K562 (cell line): ENCODE measurements around the gene PCDHGB1. TPM values are rescaled to one million over a fixed set of nuclear protein-coding genes. Genes with fewer than 3 reads are reported as not detected.

Experiments used
- ATAC-seq: fragments of 200-7000 bp; cut with Tn5 transposase; 3 replicates; pipeline ENCODE4 v1.9.1; 2020; ENCODE audit warnings: moderate library complexity
- BruUV-seq: library from RNA; stranded (reverse); fragments of 400-500 nt; replicated peaks from 2 replicates; lab custom pipeline; 2021; lab: Mats Ljungman, UMichigan
- CTCF ChIA-PET: fragments of 300-600 bp; formaldehyde crosslinking; extraction: SDS; loops from one replicate; lab custom pipeline; 2021; ENCODE audit warnings: low intra/inter-chr PET ratio; lab: Yijun Ruan, JAX
- POLR2A ChIA-PET: fragments of 300-600, 350-650 bp; sonication (Branson Sonifier 250); formaldehyde crosslinking; extraction: SDS; loops from one replicate; lab custom pipeline; 2021; ENCODE audit warnings: antibody characterized with exemption, inconsistent platforms; lab: Yijun Ruan, JAX
- DNase-seq, 4 experiments: peaks; one replicate each; pipeline versions ENCODE4 v3.0.0 to v3.0.0-alpha.2; 2011 to 2018; ENCODE audit warnings: low spot score in 3 of 4, mixed read lengths in 3 of 4; ENCODE audit errors: extremely low read depth in 1 of 4
- FAIRE-seq: peaks from 2 replicates; lab custom pipeline; 2011; peaks lifted over from hg19 to GRCh38; lab: Jason Lieb, UNC
- H2AFZ ChIP-seq: 2 replicates; pipeline ENCODE4 v1.6.0; 2011; ENCODE audit warnings: low read depth, low read length, control low read depth, inconsistent platforms
- H3K27ac ChIP-seq: fragments of 200-600 bp; 3 replicates; pipeline ENCODE4 v1.8.0; 2011; ENCODE audit warnings: low read depth, mild to moderate bottlenecking, control low read depth, inconsistent platforms, low read length, moderate library complexity, mixed read lengths; ENCODE audit errors: extremely low read depth
- H3K27me3 ChIP-seq, 2 experiments: fragments of 300-600 bp in 1 of 2; 2 replicates in 1 of 2; 3 replicates in 1 of 2; pipeline versions ENCODE4 v1.6.0 to v1.8.0; 2011; ENCODE audit warnings: inconsistent platforms in 2 of 2, low read length in 2 of 2, mild to moderate bottlenecking in 1 of 2, mixed read lengths in 1 of 2, moderate library complexity in 1 of 2; ENCODE audit not compliant: control insufficient read depth in 2 of 2, insufficient read depth in 2 of 2
- H3K36me3 ChIP-seq: fragments of 300-600 bp; 3 replicates; pipeline ENCODE4 v1.8.0; 2011; ENCODE audit warnings: mild to moderate bottlenecking, low read length, inconsistent platforms; ENCODE audit not compliant: control insufficient read depth, insufficient read depth
- H3K4me1 ChIP-seq, 2 experiments: fragments of 200-600 bp in 1 of 2; replicated peaks in 1 of 2; 2 replicates in 1 of 2; 3 replicates in 1 of 2; pipeline versions ENCODE4 v1.5.1 to v1.8.0; 2011; ENCODE audit warnings: inconsistent platforms in 2 of 2, low read length in 2 of 2, mild to moderate bottlenecking in 1 of 2, mixed read lengths in 1 of 2, moderate library complexity in 1 of 2; ENCODE audit not compliant: control insufficient read depth in 2 of 2, insufficient read depth in 2 of 2
- H3K4me2 ChIP-seq: 2 replicates; pipeline ENCODE4 v1.6.1; 2011; ENCODE audit warnings: low read length, control low read depth, inconsistent platforms, mixed read lengths; ENCODE audit not compliant: insufficient read depth
- H3K4me3 ChIP-seq: fragments of 200-600 bp; sonication (generic), shearing (Covaris generic); 2 replicates; pipeline ENCODE4 v1.5.1; 2016; ENCODE audit warnings: control low read depth, inconsistent platforms
- H3K79me2 ChIP-seq: fragments of 200-600 bp; 3 replicates; pipeline ENCODE4 v1.8.0; 2011; ENCODE audit warnings: low read length, inconsistent platforms; ENCODE audit not compliant: control insufficient read depth, insufficient read depth
- H3K9ac ChIP-seq, 2 experiments: 2 replicates each; pipeline versions ENCODE4 v1.6.0 to v1.6.1; 2011; ENCODE audit warnings: low read depth in 2 of 2, low read length in 2 of 2, control low read depth in 1 of 2, inconsistent platforms in 1 of 2, mild to moderate bottlenecking in 1 of 2, mixed read lengths in 1 of 2; ENCODE audit not compliant: insufficient read depth in 1 of 2
- H3K9me1 ChIP-seq: one replicate; pipeline ENCODE4 v1.6.0; 2011; ENCODE audit warnings: inconsistent platforms, mild to moderate bottlenecking, low read length, moderate library complexity; ENCODE audit not compliant: control insufficient read depth, insufficient read depth
- H3K9me3 ChIP-seq: replicated peaks from 2 replicates; pipeline ENCODE4 v1.5.1; 2011; ENCODE audit warnings: low read depth, low read length, inconsistent platforms; ENCODE audit not compliant: control insufficient read depth, insufficient read depth
- H4K20me1 ChIP-seq: replicated peaks from 2 replicates; pipeline ENCODE4 v1.6.1; 2011; ENCODE audit warnings: low read length, inconsistent platforms, mixed read lengths; ENCODE audit not compliant: control insufficient read depth, insufficient read depth
- BRCA1 ChIP-seq, 2 experiments: fragments of 450-650 bp in 1 of 2; sonication (generic) in 1 of 2; formaldehyde crosslinking in 1 of 2; IDR thresholded peaks; 2 replicates each; pipeline versions ENCODE4 v1.5.0 to v1.6.1; 2017 to 2020; ENCODE audit warnings: mild to moderate bottlenecking in 1 of 2, missing genetic modification reagents in 1 of 2
- BRD4 ChIP-seq: fragments of 200-600 bp; sonication (generic); IDR thresholded peaks from 2 replicates; pipeline ENCODE4 v1.6.1; 2017; ENCODE audit warnings: inconsistent platforms
- EP300 ChIP-seq: IDR thresholded peaks from 2 replicates; pipeline ENCODE4 v1.6.1; 2012; ENCODE audit warnings: low read length, improper control_type of control experiment
- FOXA3 ChIP-seq, 2 experiments: fragments of 450-650 bp in 1 of 2; sonication (generic) in 1 of 2; formaldehyde crosslinking; IDR thresholded peaks in 1 of 2; conservative IDR thresholded peaks in 1 of 2; 2 replicates each; pipeline versions ENCODE4 v1.4.0 to v1.8.0; 2020 to 2022; ENCODE audit warnings: mild to moderate bottlenecking in 2 of 2, missing genetic modification reagents in 1 of 2
- HNRNPLL ChIP-seq: fragments of 200-400 bp; formaldehyde crosslinking; IDR thresholded peaks from 2 replicates; pipeline ENCODE4 v1.6.1; 2017; ENCODE audit warnings: low read length, low read depth, mild to moderate bottlenecking; ENCODE audit not compliant: poor library complexity, severe bottlenecking
- HSF4 ChIP-seq: fragments of 250-450 bp; sonication (Bioruptor Pico); IDR thresholded peaks from 2 replicates; pipeline ENCODE4 v2.1.2; 2022; ENCODE audit warnings: mild to moderate bottlenecking, moderate library complexity, borderline replicate concordance
- MIER1 ChIP-seq: fragments of 450-650 bp; IDR thresholded peaks from 2 replicates; pipeline ENCODE4 v1.6.1; 2016; ENCODE audit warnings: antibody characterized with exemption, mild to moderate bottlenecking, low read depth
- NFATC3 ChIP-seq: fragments of 450-650 bp; IDR thresholded peaks from 2 replicates; pipeline ENCODE4 v1.6.1; 2017; ENCODE audit warnings: mild to moderate bottlenecking
- PHF8 ChIP-seq: fragments of 200-600 bp; sonication (generic); IDR thresholded peaks from 2 replicates; pipeline ENCODE4 v1.6.1; 2012; ENCODE audit warnings: mixed run types, mild to moderate bottlenecking, inconsistent platforms, low read length, moderate library complexity, borderline replicate concordance
- POLR2AphosphoS5 ChIP-seq: IDR thresholded peaks from 2 replicates; pipeline ENCODE4 v1.6.1; 2011; ENCODE audit warnings: mild to moderate bottlenecking, low read depth, low read length, moderate library complexity; ENCODE audit not compliant: control insufficient read depth, insufficient read depth
- POLR2B ChIP-seq: fragments of 450-650 bp; IDR thresholded peaks from 2 replicates; pipeline ENCODE4 v1.6.1; 2018; ENCODE audit warnings: low read depth; ENCODE audit not compliant: partially characterized antibody
- SMARCA4 ChIP-seq: fragments of 450-650 bp; IDR thresholded peaks from 2 replicates; pipeline ENCODE4 v1.6.1; 2016
- TOE1 ChIP-seq, 2 experiments: fragments of 450-650 bp in 1 of 2; sonication (generic) in 1 of 2; formaldehyde crosslinking in 1 of 2; IDR thresholded peaks; 2 replicates each; pipeline versions ENCODE4 v1.7.1 to v1.8.0; 2016 to 2022; ENCODE audit warnings: borderline replicate concordance in 2 of 2, mild to moderate bottlenecking in 2 of 2, antibody characterized with exemption in 1 of 2, inconsistent platforms in 1 of 2, low read depth in 1 of 2, missing genetic modification reagents in 1 of 2, moderate library complexity in 1 of 2
- ZFP1 ChIP-seq: fragments of 450-650 bp; formaldehyde crosslinking; IDR thresholded peaks from 2 replicates; pipeline ENCODE4 v1.4.0; 2020; ENCODE audit warnings: mild to moderate bottlenecking, mixed read lengths
- ZNF316 ChIP-seq: fragments of 450-650 bp; IDR thresholded peaks from 2 replicates; pipeline ENCODE4 v1.6.1; 2016
- ZNF324 ChIP-seq: fragments of 250-450 bp; sonication (Bioruptor Pico); IDR thresholded peaks from 2 replicates; pipeline ENCODE4 v1.4.0; 2020; ENCODE audit warnings: mild to moderate bottlenecking
- ZNF561 ChIP-seq: fragments of 450-650 bp; formaldehyde crosslinking; conservative IDR thresholded peaks from 2 replicates; pipeline ENCODE4 v1.4.0; 2020; ENCODE audit warnings: mild to moderate bottlenecking, moderate library complexity
- WGBS: fragments of 100-300 bp; shearing (Covaris generic); methylation state at CpG from one replicate; pipeline ENCODE4 v1.1.6; 2016; ENCODE audit warnings: low coverage, mixed read lengths; ENCODE audit not compliant: insufficient coverage; ENCODE audit errors: missing lambda C conversion rate; 5-methylcytosine and 5-hydroxymethylcytosine counted together
- in situ Hi-C: fragments of 300-500 bp; cut with MboI; formaldehyde crosslinking; loops from 4 replicates; pipeline ENCODE4 v1.15.0; 2018; ENCODE audit warnings: inconsistent platforms, mixed read lengths
- intact Hi-C: fragments of 100-400 bp; cut with micrococcal nuclease; formaldehyde crosslinking; loops from 2 replicates; pipeline ENCODE4 v1.14.2; 2022
- polyA plus RNA-seq, 8 experiments: library from polyadenylated mRNA; depleted of rRNA in 4 of 8; stranded (reverse) in 5 of 8; unstranded in 3 of 8; fragments of >200 nt; fragmentation: Nextera tagmentation in 2 of 8; fragmentation: Illumina TruSeq in 1 of 8; extraction: Ambion mirVana in 2 of 8; extraction: Trizol in 1 of 8; gene quantifications; 2 replicates each; pipeline versions ENCODE4 v1.2.1 to v1.2.3, GENCODE V29; 2011 to 2014; ENCODE audit warnings: inconsistent platforms in 1 of 8, missing spikeins in 1 of 8
- total RNA-seq, 7 experiments: library from RNA; depleted of rRNA in 6 of 7; stranded (reverse); fragments of >200 nt in 6 of 7; fragmentation: Illumina TruSeq in 2 of 7; extraction: Trizol in 2 of 7; gene quantifications; 2 replicates each; pipeline versions ENCODE4 v1.2.1 to v1.2.3, GENCODE V29; 2011 to 2021; ENCODE audit warnings: low replicate concordance in 1 of 7
- TF ChIP-seq, protein P1 (sequence below): IDR thresholded peaks from 3 replicates; pipeline ENCODE4 v1.6.1; 2011; ENCODE audit warnings: borderline replicate concordance, mild to moderate bottlenecking; ENCODE audit not compliant: insufficient read length, insufficient read depth

PCDHGB1 gene
- total and polyA plus RNA-seq, 9 of the 15 experiments (the other 6 are each of a cell fraction or from before 2014, with no cell fraction given): 0.06 to 0.20 (median 0.07) TPM; not detected in 2

DNA sequence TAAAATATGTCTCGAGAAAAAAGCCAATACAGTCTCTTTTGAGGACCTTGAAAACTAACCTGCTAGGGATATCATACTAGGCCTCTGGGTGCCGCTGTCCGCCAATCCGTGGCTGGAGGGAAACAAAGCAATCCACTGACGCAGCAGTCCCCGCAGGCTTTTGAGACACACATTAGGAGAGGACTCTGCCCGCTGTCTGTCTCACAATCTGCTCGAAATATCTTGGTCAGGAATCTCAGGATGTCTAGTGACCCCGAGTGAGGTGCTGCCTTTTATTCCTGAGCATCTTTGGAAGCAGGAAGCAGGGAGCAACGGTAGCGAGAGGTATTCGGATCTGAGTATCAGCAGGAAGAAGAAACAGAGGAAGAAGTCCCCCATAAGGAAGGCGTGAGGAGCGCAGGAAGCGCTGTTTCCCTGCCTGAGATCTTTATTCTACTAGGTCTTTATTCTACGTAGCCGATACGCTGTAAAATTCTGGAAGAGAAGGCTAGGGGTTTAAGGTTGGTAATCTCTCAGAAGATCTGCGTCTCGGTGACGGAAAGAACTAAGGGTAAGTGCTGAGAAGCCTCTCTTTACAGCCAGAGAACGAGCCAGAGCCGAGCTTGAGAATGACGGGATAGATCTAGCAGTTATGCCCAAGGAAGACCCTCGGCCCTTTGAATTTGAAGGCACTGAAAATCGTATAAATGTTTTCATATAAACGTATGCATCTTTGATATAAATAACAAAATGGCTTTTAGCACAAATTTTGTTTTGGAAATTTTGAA lies 23.6 kb upstream of the PCDHGB1 start:
- ChIA-PET POLR2A (interaction anchor here (0.9 kb wide), 1 partner anchor 267 kb away, joined by 3 read pairs; no protein-coding TSS in a partner anchor), CTCF (interaction anchor here (0.7 to 1.9 kb wide), 7 partner anchors 186 to 239 kb away, joined by 3 to 9 read pairs (median 6); no protein-coding TSS in a partner anchor)
- H3K9ac ChIP-seq: peak overlapping the region; percentile 74 to 93; a peak in 3 of 4 replicates
- 2% methylated on average over 27 of the region's 27 CpGs for WGBS
- peak overlapping the region; percentile 94 for H3K4me2 ChIP-seq
- H3K9me3 ChIP-seq: 0 out of 2 replicates have a peak, but pooled peaks cover 2% of the 10 kb centered on the region
- intact Hi-C loops (loop anchor here (5.0 to 10.0 kb wide), 2 partner anchors 46 to 111 kb away; partner anchors contain the start of genes PCDHB13, PCDHGA6 and PCDHGB3), in situ Hi-C loops (no loop called here)
- H3K4me1 ChIP-seq: no peaks in the 10 kb centered on the region; a peak in 1 of 5 replicates
- no peaks in the 10 kb centered on the region for H3K79me2 ChIP-seq
- peak; percentile 63 to 86 (median 74) for DNase-seq
- peak overlapping the region; percentile 64; the same call in 2 of the 3 replicates for H3K27ac ChIP-seq
- peaks cover 0 to 6% of the 10 kb centered on the region in 2 experiments; a peak in 3 of 5 replicates for H3K27me3 ChIP-seq
- H4K20me1 ChIP-seq: no peaks in the 10 kb centered on the region
- peak overlapping the region; percentile 99 for H2AFZ ChIP-seq
- FAIRE-seq: peak; percentile 97
- ATAC-seq: peak; percentile 99
- H3K9me1 ChIP-seq: no peaks in the 10 kb centered on the region
- no peaks in the 10 kb centered on the region for H3K36me3 ChIP-seq
- BruUV-seq: TSS peak; percentile 39
- H3K4me3 ChIP-seq: peak overlapping the region; percentile 47
- TF ChIP-seq FOXA3 (CRISPR knock-in tag; conservative IDR thresholded peaks at IDR 0.05 in 1 of 2, IDR thresholded peaks at IDR 0.05 in 1 of 2): no peak
- peak; percentile 56; the same call in 1 of the 2 replicates for TF ChIP-seq SMARCA4
- TF ChIP-seq POLR2B: peak; percentile 59
- TF ChIP-seq MIER1: 0 out of 2 replicates have a peak, but pooled peaks have one; percentile 19
- TF ChIP-seq, protein P1, sequence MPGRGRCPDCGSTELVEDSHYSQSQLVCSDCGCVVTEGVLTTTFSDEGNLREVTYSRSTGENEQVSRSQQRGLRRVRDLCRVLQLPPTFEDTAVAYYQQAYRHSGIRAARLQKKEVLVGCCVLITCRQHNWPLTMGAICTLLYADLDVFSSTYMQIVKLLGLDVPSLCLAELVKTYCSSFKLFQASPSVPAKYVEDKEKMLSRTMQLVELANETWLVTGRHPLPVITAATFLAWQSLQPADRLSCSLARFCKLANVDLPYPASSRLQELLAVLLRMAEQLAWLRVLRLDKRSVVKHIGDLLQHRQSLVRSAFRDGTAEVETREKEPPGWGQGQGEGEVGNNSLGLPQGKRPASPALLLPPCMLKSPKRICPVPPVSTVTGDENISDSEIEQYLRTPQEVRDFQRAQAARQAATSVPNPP: no peak
- TF ChIP-seq BRD4: no peak
- TF ChIP-seq ZNF316: peak; percentile 53
- no peak for TF ChIP-seq BRCA1 (IDR thresholded peaks at IDR 0.05)
- TF ChIP-seq BRCA1 (CRISPR knock-in tag; IDR thresholded peaks at IDR 0.05): no peak
- no peak for TF ChIP-seq ZNF324 (CRISPR knock-in tag)
- 0 out of 2 replicates have a peak, but pooled peaks have one; percentile 35 for TF ChIP-seq TOE1 (IDR thresholded peaks at IDR 0.05; ENCODE audit: borderline replicate concordance)
- TF ChIP-seq TOE1 (CRISPR knock-in tag; IDR thresholded peaks at IDR 0.05; ENCODE audit: borderline replicate concordance, low read depth): no peak
- TF ChIP-seq HNRNPLL: peak; percentile 93
- TF ChIP-seq EP300: peak; percentile 22; the same call in 1 of the 2 replicates
- no peak for TF ChIP-seq ZFP1 (CRISPR knock-in tag)
- no peak for TF ChIP-seq NFATC3
- peak; percentile 60; the same call in 1 of the 2 replicates for TF ChIP-seq POLR2AphosphoS5
- no peak for TF ChIP-seq ZNF561
- peak; percentile 21; the same call in 1 of the 2 replicates for TF ChIP-seq PHF8
- no peak for TF ChIP-seq HSF4 (CRISPR knock-in tag)
